Natural killer cell (primary cell): ENCODE measurements around the gene PDCD1LG2. TPM values are rescaled to one million over a fixed set of nuclear protein-coding genes. Genes with fewer than 3 reads are reported as not detected.

Experiments
- ATAC-seq, 3 donors: fragments of 150-1000 bp in 2 of 3; fragments of 200-7000 bp in 1 of 3; cut with Tn5 transposase; 1 replicate in 1 of 3; 2 replicates in 2 of 3; pipeline ENCODE4 v1.10.0; 2021; ENCODE audit warnings: mild to moderate bottlenecking in 2 of 3, moderate library complexity in 2 of 3
- DNase-seq, 2 donors: peaks; one replicate each; pipeline versions ENCODE4 v3.0.0 to v3.0.0-alpha.2; 2013 to 2021; ENCODE audit warnings: mixed read lengths in 1 of 2
- H3K27ac ChIP-seq: one replicate; pipeline ENCODE4 v1.5.1; 2013; ENCODE audit warnings: mild to moderate bottlenecking, low read length
- H3K27me3 ChIP-seq: one replicate; pipeline ENCODE4 v1.6.1; 2013; ENCODE audit warnings: low read length; ENCODE audit not compliant: control insufficient read depth, insufficient read depth
- H3K36me3 ChIP-seq: one replicate; pipeline ENCODE4 v1.6.1; 2013; ENCODE audit warnings: low read length; ENCODE audit not compliant: control insufficient read depth, insufficient read depth
- H3K4me1 ChIP-seq: one replicate; pipeline ENCODE4 v1.6.1; 2013; ENCODE audit warnings: low read length; ENCODE audit not compliant: control insufficient read depth, insufficient read depth
- H3K4me3 ChIP-seq: one replicate; pipeline ENCODE4 v1.5.1; 2013; ENCODE audit warnings: low read length
- H3K9me3 ChIP-seq: one replicate; pipeline ENCODE4 v1.6.1; 2013; ENCODE audit warnings: low read length; ENCODE audit not compliant: control insufficient read depth, insufficient read depth
- H3K27ac Mint-ChIP-seq, 2 donors: one replicate each; pipeline ENCODE4 v1.8.0; 2022; ENCODE audit warnings: mild to moderate bottlenecking in 2 of 2, mixed read lengths in 2 of 2, moderate library complexity in 1 of 2
- H3K27me3 Mint-ChIP-seq, 2 donors: one replicate each; pipeline ENCODE4 v1.8.0; 2022; ENCODE audit warnings: low read depth in 2 of 2, mixed read lengths in 2 of 2
- H3K36me3 Mint-ChIP-seq: one replicate; pipeline ENCODE4 v1.8.0; 2022; ENCODE audit warnings: mixed read lengths
- H3K4me1 Mint-ChIP-seq, 2 donors: one replicate each; pipeline ENCODE4 v1.8.0; 2022; ENCODE audit warnings: mixed read lengths in 2 of 2
- H3K4me3 Mint-ChIP-seq: one replicate; pipeline ENCODE4 v1.8.0; 2022; ENCODE audit warnings: mild to moderate bottlenecking, moderate library complexity, mixed read lengths
- H3K9me3 Mint-ChIP-seq, 2 donors: one replicate each; pipeline ENCODE4 v1.8.0; 2022; ENCODE audit warnings: mixed read lengths in 2 of 2
- CTCF ChIP-seq: fragments of 200-600 bp; IDR thresholded peaks from one replicate; pipeline ENCODE4 v1.8.0; 2022; ENCODE audit warnings: antibody characterized with exemption
- WGBS: methylation state at CpG from one replicate; pipeline ENCODE4 v1.1.7; 2013; ENCODE audit warnings: missing lambda C conversion rate; ENCODE audit not compliant: insufficient coverage; 5-methylcytosine and 5-hydroxymethylcytosine counted together
- intact Hi-C: fragments of 100-400 bp; cut with micrococcal nuclease; formaldehyde crosslinking; loops from one replicate; pipeline ENCODE4 v1.14.2; 2022
- total RNA-seq, 4 donors: library from RNA; stranded (reverse); fragments of 120-200 nt in 1 of 4; gene quantifications; one replicate each; pipeline versions ENCODE4 v1.2.3 to v1.2.4, GENCODE V29; 2013 to 2022

The PDCD1LG2 gene
- total RNA-seq, 3 donors from 2014 or later (not counting 1 experiment from before 2014, with no cell fraction given): 0.14 to 1.2 (median 0.16) TPM

- TF ChIP-seq CTCF: no peak
- no peak for DNase-seq
- Mint-ChIP-seq H3K9me3 (no peaks in the 10 kb centered on the region), H3K36me3 (no peaks in the 10 kb centered on the region), H3K4me3 (no peak overlapping the region), H3K27ac (no peak overlapping the region), H3K4me1 (peaks cover 0 to 13% of the 10 kb centered on the region in 2 donors), H3K27me3 (no peaks in the 10 kb centered on the region)
- H3K4me1 ChIP-seq: peaks cover 6% of the 10 kb centered on the region
- ATAC-seq: no peak
- H3K9me3 ChIP-seq: no peaks in the 10 kb centered on the region
- no peaks in the 10 kb centered on the region for H3K36me3 ChIP-seq
- H3K27ac ChIP-seq: no peak overlapping the region
- no peaks in the 10 kb centered on the region for H3K27me3 ChIP-seq
- H3K4me3 ChIP-seq: no peak overlapping the region
- WGBS: 96% methylated on average over 4 of the region's 6 CpGs
- intact Hi-C loops: no loop called here
These were observed 4.4 kb downstream of the PDCD1LG2 start for GRCh38 chr9:5514617-5515260.

- Mint-ChIP-seq H3K9me3 (no peaks in the 10 kb centered on the region), H3K36me3 (no peaks in the 10 kb centered on the region), H3K4me3 (no peak overlapping the region), H3K27me3 (no peaks in the 10 kb centered on the region), H3K4me1 (peaks cover 0 to 8% of the 10 kb centered on the region in 2 donors), H3K27ac (no peak overlapping the region)
- TF ChIP-seq CTCF: no peak
- peaks cover 6% of the 10 kb centered on the region for H3K4me1 ChIP-seq
- DNase-seq: no peak
- H3K27ac ChIP-seq: no peak overlapping the region
- H3K36me3 ChIP-seq: no peaks in the 10 kb centered on the region
- intact Hi-C loops: no loop called here
- 89% methylated on average over 4 of the region's 4 CpGs for WGBS
- H3K27me3 ChIP-seq: no peaks in the 10 kb centered on the region
- no peak overlapping the region for H3K4me3 ChIP-seq
- H3K9me3 ChIP-seq: no peaks in the 10 kb centered on the region
- ATAC-seq: no peak
These were observed 4.9 kb downstream of the PDCD1LG2 start for GRCh38 chr9:5515261-5515650.

GRCh38 chr9:5516453-5517220, 6.3 kb downstream of the PDCD1LG2 start:
- H3K9me3 Mint-ChIP-seq: no peaks in the 10 kb centered on the region
- intact Hi-C loops: no loop called here
- H3K4me1 ChIP-seq: peaks cover 6% of the 10 kb centered on the region
- no peak overlapping the region for H3K27ac Mint-ChIP-seq
- H3K36me3 Mint-ChIP-seq: no peaks in the 10 kb centered on the region
- 89% methylated on average over 10 of the region's 10 CpGs for WGBS
- no peaks in the 10 kb centered on the region for H3K27me3 ChIP-seq
- DNase-seq (no peak), ATAC-seq (no peak)
- no peaks in the 10 kb centered on the region for H3K9me3 ChIP-seq
- H3K4me1 Mint-ChIP-seq: peaks cover 0 to 6% of the 10 kb centered on the region in 2 donors
- H3K27me3 Mint-ChIP-seq: no peaks in the 10 kb centered on the region
- H3K27ac ChIP-seq: no peak overlapping the region
- no peaks in the 10 kb centered on the region for H3K36me3 ChIP-seq
- TF ChIP-seq CTCF: no peak
- H3K4me3 Mint-ChIP-seq: no peak overlapping the region
- H3K4me3 ChIP-seq: no peak overlapping the region
